ENCODE measurements around the gene CFAP77. TPM values are rescaled to one million over a fixed set of nuclear protein-coding genes. Genes with fewer than 3 reads are reported as not detected.

Gene CFAP77
- polyA plus RNA-seq, 1 experiment: not detected

- POLR2A ChIA-PET: no interaction called here
- no peaks in the 10 kb centered on the region for H3K27me3 ChIP-seq (ENCODE audit: control insufficient read depth, insufficient read depth, low read length)
- peaks cover 15% of the 10 kb centered on the region for H3K36me3 ChIP-seq (ENCODE audit: control insufficient read depth, insufficient read depth, low read length)
- H3K4me3 ChIP-seq (ENCODE audit: low read depth, low read length): no peak overlapping the region
- CTCF ChIA-PET: interaction anchor here (0.6 kb wide), 1 partner anchor 533 kb away, joined by 3 read pairs; no protein-coding TSS in a partner anchor
- DNase-seq (ENCODE audit: low read depth): no peak
- TF ChIP-seq CTCF (IDR thresholded peaks at IDR 0.05; ENCODE audit: insufficient read depth, low read depth, low read length): no peak
Observed at GRCh38 chr9:132383462-132383883, 26.5 kb upstream of the CFAP77 start.

- Histone ChIP-seq H3K27me3 (ENCODE audit: control insufficient read depth, insufficient read depth, low read length) (no peaks in the 10 kb centered on the region), H3K4me3 (ENCODE audit: low read depth, low read length) (no peak overlapping the region), H3K36me3 (ENCODE audit: control insufficient read depth, insufficient read depth, low read length) (peaks cover 14% of the 10 kb centered on the region)
- no peak for TF ChIP-seq CTCF (IDR thresholded peaks at IDR 0.05; ENCODE audit: insufficient read depth, low read depth, low read length)
- DNase-seq (ENCODE audit: low read depth): no peak
- ChIA-PET CTCF (no interaction called here), POLR2A (no interaction called here)
Observed at GRCh38 chr9:132384376-132384775, 25.6 kb upstream of the CFAP77 start.

- ChIA-PET POLR2A (no interaction called here), CTCF (no interaction called here)
- Histone ChIP-seq H3K27me3 (ENCODE audit: control insufficient read depth, insufficient read depth, low read length) (no peaks in the 10 kb centered on the region), H3K4me3 (ENCODE audit: low read depth, low read length) (no peak overlapping the region), H3K36me3 (ENCODE audit: control insufficient read depth, insufficient read depth, low read length) (peaks cover 20% of the 10 kb centered on the region)
- no peak for TF ChIP-seq CTCF (IDR thresholded peaks at IDR 0.05; ENCODE audit: insufficient read depth, low read depth, low read length)
- no peak for DNase-seq (ENCODE audit: low read depth)
Observed at GRCh38 chr9:132387133-132387532, 22.9 kb upstream of the CFAP77 start.

- peaks cover 23% of the 10 kb centered on the region for H3K36me3 ChIP-seq (ENCODE audit: control insufficient read depth, insufficient read depth, low read length)
- ChIA-PET POLR2A (no interaction called here), CTCF (no interaction called here)
- no peak for DNase-seq (ENCODE audit: low read depth)
- TF ChIP-seq CTCF (IDR thresholded peaks at IDR 0.05; ENCODE audit: insufficient read depth, low read depth, low read length): no peak
- H3K4me3 ChIP-seq (ENCODE audit: low read depth, low read length): no peak overlapping the region
- no peaks in the 10 kb centered on the region for H3K27me3 ChIP-seq (ENCODE audit: control insufficient read depth, insufficient read depth, low read length)
Observed at GRCh38 chr9:132390966-132391365, 19.0 kb upstream of the CFAP77 start.

- Histone ChIP-seq H3K36me3 (ENCODE audit: control insufficient read depth, insufficient read depth, low read length) (peaks cover 26% of the 10 kb centered on the region), H3K4me3 (ENCODE audit: low read depth, low read length) (no peak overlapping the region), H3K27me3 (ENCODE audit: control insufficient read depth, insufficient read depth, low read length) (no peaks in the 10 kb centered on the region)
- no peak for TF ChIP-seq CTCF (IDR thresholded peaks at IDR 0.05; ENCODE audit: insufficient read depth, low read depth, low read length)
- DNase-seq (ENCODE audit: low read depth): no peak
- ChIA-PET POLR2A (no interaction called here), CTCF (interaction anchor here (0.6 kb wide), 1 partner anchor 12 kb away, joined by 3 read pairs; no protein-coding TSS in a partner anchor)
Observed at GRCh38 chr9:132391449-132391848, 18.6 kb upstream of the CFAP77 start.

Measured in BJ (cell line).